NK-92 (cell line): ENCODE measurements around the gene WWOX.

Experiments used
- DNase-seq: peaks from one replicate; lab custom pipeline; 2025; ENCODE audit not compliant: unreplicated experiment; lab: John Stamatoyannopoulos, UW

WWOX gene

GRCh38 chr16:78485917-78486257 is 386.4 kb downstream of the WWOX start:
- DNase-seq: no peak

GRCh38 chr16:78487471-78487870 is 388.0 kb downstream of the WWOX start:
- no peak for DNase-seq

DNA sequence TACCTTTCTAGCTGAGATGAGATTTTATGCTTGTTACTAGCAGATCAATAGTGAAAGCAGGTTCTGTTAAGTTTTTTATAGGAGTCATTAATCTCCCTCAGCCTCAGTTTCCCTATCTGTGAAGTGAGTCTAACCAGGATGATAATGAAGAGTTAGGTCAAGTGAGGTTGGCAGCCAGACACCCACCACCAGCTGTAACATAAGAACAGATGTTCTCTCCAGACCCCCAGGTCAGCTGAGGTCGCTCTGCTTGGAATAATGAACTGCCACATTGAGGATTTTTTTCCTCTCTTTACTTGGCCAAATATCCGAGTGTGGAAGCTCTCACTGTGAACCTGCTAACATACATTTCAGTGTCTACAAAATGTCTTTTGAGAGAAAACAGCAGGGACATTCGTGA is 389.6 kb downstream of the WWOX start:
- no peak for DNase-seq

DNA sequence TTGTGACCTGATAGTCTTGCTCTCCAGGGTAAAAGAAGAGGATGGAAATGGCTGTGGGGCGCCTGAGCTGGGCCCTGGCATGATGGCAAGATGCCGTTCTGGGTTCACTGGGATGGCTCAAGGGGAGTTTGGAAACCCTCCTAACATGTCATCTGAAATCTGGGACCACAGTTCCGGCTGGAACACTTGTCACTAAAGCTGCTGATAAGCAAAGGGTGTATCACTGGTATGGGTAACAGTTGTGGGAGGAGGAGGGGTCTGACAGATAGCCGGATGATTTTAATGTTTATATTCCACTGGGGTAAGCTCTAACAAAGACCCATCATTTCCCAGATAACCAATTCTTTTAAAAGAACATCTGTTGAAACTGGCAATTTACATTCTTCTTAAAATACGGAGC is 390.2 kb downstream of the WWOX start:
- DNase-seq: no peak

- DNase-seq: no peak
Measured at GRCh38 chr16:78490431-78490830, 391.0 kb downstream of the WWOX start.

DNA sequence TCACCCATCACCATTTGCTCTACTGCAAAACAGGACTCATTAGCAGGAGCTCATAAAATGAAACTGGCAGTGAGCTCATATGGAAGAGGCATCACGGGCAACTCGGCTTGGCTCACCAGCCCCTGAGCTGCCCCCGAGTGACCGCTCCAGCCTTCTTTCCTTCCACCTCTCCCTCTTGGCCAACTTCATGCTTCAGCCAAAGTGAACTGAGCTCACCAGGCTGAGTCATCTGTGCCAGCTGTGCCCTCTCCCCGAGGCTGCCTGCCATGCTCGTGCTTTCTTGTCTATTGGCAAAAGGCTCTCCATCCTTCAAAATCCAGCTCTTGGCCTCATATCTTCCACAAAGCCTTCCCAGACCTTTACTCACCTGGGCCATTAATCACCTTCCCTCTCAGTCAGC is 391.4 kb downstream of the WWOX start:
- DNase-seq: no peak

- no peak for DNase-seq
Measured at GRCh38 chr16:78493573-78493972, 394.1 kb downstream of the WWOX start.

DNA sequence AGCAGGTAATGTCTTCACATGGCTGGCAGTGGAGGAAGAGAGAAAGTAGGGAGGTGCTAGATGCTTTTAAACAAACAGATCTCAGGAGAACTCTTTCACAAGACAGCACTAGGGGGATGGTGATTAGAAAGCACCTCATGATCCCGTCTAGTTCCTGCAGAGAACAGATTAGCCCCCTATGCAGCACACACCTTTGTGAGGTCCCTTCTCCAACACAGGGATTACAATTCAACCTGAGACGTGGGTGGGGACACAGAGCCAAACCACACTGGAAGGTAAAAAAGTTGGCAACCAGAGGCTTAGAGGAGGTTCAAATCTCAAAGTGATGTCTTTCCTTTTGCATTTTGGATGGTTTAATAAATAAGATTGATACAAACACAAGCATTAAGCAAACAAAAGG is 394.7 kb downstream of the WWOX start:
- DNase-seq: no peak

- DNase-seq: no peak
Measured at GRCh38 chr16:78494674-78495073, 395.2 kb downstream of the WWOX start.

DNA sequence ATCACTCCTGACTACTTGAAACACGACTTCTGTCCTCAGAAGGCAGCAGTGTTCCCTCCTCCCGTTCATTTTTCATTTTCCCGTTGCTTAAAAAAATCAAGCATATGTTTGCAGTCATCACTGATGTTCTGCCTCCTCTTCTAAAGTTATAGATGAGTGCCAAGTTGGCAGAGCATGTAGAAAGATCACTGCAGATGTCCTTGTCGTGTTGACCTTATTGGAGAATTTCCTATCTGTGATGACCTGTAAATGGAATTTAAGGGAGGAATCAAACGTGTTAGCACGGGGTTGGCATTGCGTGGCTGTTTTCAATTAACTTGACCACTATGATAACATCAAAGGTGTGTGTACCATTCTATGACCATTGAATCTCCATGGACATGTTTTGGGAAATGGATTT is 396.7 kb downstream of the WWOX start:
- no peak for DNase-seq

DNA sequence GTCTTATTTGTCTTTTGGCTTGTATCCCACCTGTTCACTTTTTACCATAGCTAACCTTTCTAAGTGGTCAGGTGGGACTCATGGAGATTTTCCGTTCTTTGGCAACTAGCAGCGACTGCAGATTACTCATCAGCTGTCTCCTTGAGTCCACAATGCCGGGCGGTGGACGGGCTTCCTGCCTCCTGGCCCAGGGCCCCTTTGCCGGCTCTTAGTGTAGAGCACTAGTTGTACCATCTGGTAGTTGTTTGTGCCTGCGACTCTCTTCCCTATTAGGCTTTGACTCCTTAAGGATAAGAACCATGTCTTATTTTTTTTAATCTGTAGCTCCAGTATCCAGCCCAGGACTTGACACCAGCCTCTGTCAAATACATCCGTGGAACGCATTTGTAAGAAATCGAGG is 399.9 kb downstream of the WWOX start:
- no peak for DNase-seq

DNA sequence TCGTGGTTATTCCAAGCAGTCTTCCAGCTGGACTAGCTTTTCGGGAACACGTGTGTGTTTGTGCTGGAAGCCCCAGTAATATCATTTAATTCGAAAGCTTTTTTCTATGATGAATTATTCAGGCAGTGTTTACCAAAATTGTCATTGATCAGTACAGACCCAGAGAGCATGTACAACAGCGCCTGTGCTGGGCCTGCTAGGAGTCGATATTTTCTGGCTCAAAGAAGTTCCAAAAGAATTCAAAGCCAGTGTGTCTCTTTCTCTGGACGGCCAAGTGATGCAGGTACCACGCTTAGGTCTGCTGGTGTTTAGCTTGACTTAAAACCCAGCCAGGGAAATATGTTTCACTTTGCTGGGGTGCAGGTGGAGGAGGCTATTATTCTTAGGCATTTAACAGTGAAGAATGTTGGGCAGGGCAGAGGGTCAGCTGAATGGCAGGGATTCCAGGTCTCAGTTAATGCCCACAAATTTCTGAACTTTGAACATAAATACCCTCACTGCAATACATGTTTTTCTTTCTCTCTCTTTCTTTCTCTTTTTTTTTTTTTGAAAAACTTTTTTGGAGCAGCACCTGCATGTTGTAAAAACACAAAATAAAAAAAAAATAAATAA is 401.3 kb downstream of the WWOX start:
- no peak for DNase-seq

- DNase-seq: no peak
Measured at GRCh38 chr16:78501744-78502143, 402.3 kb downstream of the WWOX start.

- DNase-seq: no peak
Measured at GRCh38 chr16:78502812-78503350, 403.4 kb downstream of the WWOX start.

- no peak for DNase-seq
Measured at GRCh38 chr16:78503602-78504001, 404.1 kb downstream of the WWOX start.

GRCh38 chr16:78504401-78504851 is 405.0 kb downstream of the WWOX start:
- DNase-seq: no peak

GRCh38 chr16:78505036-78505435 is 405.6 kb downstream of the WWOX start:
- no peak for DNase-seq

DNA sequence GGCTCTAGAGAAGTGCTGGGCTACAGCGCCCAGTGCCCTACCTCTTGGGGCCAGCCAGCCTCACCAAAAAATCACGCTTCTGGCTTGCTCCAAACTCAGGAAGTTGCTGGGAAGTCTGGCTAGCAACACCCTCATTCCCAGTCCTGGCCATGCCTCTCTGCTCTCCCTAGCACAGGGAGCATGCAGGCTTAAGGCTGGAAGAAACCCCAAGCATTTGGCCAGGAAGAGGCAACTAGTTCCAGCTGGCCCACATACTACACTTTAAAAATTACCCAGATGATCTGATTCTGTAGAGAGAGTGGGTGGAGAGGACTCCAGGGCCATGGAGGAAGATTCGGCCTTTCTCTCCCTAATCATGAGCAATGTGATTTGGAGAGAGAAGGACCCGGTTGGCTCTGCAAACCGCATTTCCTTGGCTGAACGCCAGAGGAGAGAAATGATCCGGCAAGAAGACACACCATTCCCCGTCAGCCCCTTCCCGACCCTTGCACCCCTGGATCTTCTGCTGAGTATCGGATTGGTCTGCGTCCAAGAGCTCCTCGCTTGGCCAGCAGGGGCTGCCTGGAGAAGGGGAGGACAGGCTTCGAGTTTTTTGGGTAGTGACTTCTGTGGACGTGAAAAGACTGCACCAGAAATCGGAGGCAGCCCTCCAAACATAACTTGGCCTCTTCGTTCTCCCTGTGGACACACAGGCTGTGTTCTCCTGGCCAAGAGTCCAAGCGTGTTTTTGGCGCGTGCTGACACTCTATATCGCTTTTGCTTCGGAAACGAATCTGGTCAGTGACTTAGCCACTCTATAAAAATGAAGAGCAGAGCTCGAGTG is 406.3 kb downstream of the WWOX start:
- DNase-seq: no peak

- DNase-seq: no peak
Measured at GRCh38 chr16:78506367-78507193, 407.1 kb downstream of the WWOX start.

DNA sequence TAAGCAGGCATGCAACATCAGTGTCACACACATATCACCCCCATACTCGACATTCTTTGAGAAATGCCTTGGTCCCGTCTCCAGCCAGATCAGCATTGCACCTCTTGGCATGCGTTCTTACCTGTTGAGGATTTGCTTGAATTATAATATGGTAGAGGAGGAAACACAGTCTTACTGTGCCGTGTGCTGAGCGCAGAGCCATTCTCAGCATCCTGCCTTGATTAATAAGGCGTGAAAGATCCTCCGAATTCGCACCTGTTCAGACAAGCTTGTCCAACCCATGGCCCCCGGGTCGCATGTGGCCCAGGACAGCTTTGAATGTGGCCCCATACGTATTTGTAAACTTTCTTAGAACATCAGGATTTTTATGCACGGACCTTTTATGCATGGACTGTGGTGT is 408.1 kb downstream of the WWOX start:
- no peak for DNase-seq

DNA sequence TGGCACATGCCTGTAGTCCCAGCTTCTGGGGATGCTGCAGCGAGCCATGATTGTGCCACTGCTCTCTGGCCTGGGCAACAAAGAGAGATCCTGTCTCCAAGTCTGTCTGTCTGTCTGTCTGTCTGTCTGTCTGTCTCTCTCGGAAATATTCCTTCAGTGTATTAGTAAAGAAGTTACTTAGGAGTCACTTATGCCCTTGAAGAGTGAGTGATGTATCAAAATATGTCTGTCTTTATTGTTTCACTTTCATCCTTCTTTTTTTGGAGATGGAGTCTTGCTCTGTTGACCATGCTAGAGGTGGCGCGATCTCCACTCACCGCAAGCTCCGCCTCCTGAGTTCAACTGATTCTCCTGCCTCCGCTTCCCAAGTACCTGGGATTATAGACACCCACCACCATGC is 410.5 kb downstream of the WWOX start:
- DNase-seq: no peak

DNA sequence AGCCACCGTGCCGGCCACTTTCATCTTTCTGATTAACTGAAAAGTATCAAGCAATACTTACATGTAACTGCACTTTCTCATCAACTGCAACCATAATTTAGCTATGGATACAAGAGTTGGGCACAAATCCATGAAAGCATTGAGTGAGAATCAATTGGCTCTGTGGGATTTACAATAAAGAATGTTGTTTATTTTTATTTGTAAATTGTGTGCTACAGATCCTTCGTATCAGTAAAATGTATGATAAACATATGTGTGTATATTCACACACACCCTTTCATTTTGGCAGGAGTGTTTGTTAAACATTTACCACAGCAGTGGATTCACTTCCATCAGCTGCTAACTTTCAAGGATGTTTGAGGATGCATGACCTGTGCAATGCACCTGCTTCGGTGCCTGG is 411.0 kb downstream of the WWOX start:
- no peak for DNase-seq
